HG02623 (cell line): ENCODE measurements around the gene ENOX1.

Experiments used
- ATAC-seq: cut with Tn5 transposase; IDR thresholded peaks from one replicate; pipeline ENCODE4 v1.9.1; 2021; ENCODE audit warnings: moderate library complexity; ENCODE audit not compliant: unreplicated experiment

Gene ENOX1

GRCh38 chr13:43328907-43329306 is 457.9 kb downstream of the ENOX1 start:
- no peak for ATAC-seq

DNA sequence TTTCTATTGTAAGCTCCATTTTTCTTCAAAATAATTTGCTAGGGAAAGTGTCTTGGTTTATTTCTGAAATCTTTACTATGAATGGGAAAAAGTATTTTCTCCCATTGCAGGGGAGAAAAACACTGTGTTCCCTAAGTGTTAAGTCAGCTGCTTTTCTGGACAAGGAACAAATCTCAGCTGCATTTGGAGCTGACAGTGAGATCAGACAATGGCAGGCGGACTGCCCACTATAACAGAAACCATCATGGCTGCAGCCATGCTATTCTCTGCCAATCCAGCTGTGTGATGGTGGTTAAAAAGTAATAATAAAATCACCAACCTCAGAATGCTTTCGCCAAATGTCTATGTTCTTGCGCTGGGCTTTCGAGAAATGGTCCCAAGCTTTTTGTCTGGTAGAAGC is 460.7 kb downstream of the ENOX1 start:
- ATAC-seq = no peak

- ATAC-seq = no peak
These were observed 461.1 kb downstream of the ENOX1 start for GRCh38 chr13:43325636-43326035.

- no peak for ATAC-seq
These were observed 462.6 kb downstream of the ENOX1 start for GRCh38 chr13:43324129-43324528.

- no peak for ATAC-seq
These were observed 466.9 kb downstream of the ENOX1 start for GRCh38 chr13:43319617-43320444.

DNA sequence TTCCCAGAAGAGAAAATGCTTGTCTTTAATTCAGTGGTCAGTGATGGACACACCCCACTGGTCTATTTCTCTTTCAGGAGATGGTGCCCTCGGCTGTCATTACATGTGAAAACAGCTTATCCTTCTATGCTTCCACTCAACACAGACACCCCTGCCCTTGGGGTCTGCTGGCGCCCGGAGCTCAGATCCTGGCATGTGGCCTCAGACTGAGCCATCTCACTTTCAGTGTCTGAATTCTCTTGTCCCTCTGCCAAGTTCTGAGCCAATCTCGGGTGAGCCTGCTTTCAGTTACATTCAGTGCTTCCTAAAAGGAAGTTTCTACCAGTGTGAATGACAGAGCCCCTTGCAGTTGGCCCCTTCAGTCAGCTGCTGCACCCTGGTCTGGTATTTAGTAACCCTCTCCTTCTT is 469.8 kb downstream of the ENOX1 start:
- ATAC-seq = no peak

DNA sequence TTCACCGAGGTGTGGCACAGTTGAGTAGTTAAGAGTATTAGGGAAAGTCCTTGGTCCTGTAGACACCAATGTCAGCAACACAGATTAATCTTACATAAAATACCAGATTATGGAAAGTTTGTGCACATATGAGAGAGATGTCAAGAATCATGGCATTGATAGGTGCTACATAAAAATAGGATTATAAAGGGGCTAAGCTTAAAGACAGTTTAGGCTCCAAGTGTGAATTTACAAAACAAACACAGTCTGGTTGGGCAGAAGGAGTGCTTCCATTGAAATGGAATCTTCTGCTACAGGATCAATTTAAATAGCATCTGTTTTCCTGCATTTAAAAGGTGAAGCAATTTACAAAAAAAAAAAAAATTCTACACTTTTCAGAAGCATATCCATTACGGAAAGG is 470.5 kb downstream of the ENOX1 start:
- no peak for ATAC-seq

- ATAC-seq = no peak
These were observed 471.2 kb downstream of the ENOX1 start for GRCh38 chr13:43315522-43315921.

- no peak for ATAC-seq
These were observed 477.5 kb downstream of the ENOX1 start for GRCh38 chr13:43309311-43309710.

- ATAC-seq = peak; percentile 82
These were observed 478.8 kb downstream of the ENOX1 start for GRCh38 chr13:43307921-43308433.

GRCh38 chr13:43307221-43307920 is 479.4 kb downstream of the ENOX1 start:
- ATAC-seq = no peak

DNA sequence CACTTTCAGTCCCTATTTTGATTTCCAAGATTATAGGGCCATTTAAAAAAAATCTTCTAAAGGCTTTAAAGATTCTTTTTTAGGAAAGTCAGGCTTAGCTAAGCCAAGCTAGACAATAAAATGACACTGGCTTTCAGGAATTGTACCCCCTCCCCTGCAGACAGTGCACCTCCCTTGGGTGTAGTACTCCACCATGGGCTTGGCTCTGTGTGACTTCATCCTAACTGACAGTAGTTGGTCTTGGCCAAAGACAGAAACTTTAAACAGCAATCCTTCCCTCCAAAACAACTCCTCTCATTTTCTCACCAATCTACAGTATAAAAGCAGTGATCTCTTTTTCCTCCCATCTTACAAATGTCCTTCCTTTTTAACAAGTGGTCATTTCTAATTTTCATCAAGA is 480.4 kb downstream of the ENOX1 start:
- ATAC-seq = no peak

DNA sequence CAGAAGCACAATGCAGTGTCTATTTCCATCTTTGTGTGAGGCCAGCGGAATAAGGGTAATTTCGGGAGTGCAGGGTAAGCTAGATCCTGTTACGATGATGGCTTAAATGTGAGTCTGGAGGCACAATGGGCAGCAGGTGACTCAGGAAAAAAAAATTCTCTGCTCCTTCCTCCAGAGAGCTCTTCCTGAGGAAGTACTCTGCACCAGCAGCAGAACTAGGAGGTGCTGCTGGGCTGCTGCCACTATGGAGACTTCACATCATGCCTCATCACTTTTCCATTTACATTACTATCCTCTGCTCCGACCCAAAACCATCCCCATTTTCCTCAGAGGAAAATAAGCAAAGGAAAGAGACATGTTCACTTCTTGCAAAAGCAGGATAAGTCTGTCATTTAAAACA is 481.4 kb downstream of the ENOX1 start:
- no peak for ATAC-seq

GRCh38 chr13:43304945-43305344 is 481.8 kb downstream of the ENOX1 start:
- ATAC-seq = no peak

DNA sequence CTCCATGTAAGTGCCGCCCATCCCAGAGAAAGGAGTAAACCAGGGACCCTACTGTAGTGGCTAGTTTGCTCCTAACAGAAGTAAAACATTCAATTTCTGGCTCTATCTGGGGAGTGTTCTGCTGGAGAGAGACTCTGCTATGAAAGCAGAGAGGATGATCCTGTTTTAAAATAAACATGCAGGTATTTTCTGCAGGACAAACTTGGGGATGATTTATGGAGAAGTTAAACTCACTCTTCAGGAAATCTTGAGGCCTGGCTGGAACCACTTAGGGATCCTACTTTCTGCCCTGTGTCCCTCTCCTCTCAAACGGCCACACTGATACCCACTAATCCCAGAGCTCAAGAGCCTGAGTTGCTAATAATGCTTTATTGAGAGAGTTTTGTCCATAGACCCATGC is 482.3 kb downstream of the ENOX1 start:
- no peak for ATAC-seq

- ATAC-seq = peak; percentile 46
These were observed 483.6 kb downstream of the ENOX1 start for GRCh38 chr13:43303033-43303729.

GRCh38 chr13:43301346-43301969 is 485.3 kb downstream of the ENOX1 start:
- ATAC-seq = no peak

DNA sequence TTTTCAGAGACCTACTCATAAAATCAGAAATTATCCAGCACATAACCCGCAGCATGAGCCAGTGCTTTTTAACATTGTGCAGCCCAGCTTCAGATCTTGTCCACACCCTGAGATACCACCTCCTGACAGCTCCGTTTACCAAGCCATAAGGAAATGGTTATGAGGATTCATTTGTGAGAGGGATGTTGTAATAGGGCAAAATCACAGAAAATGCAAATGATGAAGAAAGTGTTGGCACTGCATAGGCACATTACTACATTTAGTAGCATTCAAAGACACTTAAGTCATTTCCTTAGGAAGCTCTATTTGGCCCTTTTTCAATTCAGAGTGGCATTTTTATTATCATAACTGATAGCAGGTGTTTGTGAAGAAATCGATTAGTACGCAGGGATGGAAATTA is 485.9 kb downstream of the ENOX1 start:
- ATAC-seq = no peak

DNA sequence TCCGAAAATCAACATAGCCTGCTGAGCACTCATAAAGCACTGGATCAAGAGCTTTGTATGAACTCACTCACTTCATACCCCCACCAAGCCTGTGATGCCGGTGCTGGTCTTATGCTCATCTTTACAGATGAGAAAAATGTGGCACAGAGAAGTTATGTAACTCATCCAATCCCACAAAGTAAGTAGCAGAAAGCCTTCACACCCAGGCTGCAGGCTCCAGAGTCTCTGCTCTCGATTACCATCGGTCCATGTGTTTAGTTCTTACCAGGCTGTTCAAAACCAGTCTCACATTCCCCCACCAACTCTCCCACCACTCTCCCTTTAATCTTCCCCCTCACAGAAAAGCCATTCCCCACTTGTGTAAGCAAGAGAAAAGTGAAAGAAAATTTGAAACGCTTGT is 487.4 kb downstream of the ENOX1 start:
- no peak for ATAC-seq

GRCh38 chr13:43298816-43299215 is 488.0 kb downstream of the ENOX1 start:
- ATAC-seq = no peak
